ENCODE measurements around the gene PHYHIPL.

PHYHIPL gene

DNA sequence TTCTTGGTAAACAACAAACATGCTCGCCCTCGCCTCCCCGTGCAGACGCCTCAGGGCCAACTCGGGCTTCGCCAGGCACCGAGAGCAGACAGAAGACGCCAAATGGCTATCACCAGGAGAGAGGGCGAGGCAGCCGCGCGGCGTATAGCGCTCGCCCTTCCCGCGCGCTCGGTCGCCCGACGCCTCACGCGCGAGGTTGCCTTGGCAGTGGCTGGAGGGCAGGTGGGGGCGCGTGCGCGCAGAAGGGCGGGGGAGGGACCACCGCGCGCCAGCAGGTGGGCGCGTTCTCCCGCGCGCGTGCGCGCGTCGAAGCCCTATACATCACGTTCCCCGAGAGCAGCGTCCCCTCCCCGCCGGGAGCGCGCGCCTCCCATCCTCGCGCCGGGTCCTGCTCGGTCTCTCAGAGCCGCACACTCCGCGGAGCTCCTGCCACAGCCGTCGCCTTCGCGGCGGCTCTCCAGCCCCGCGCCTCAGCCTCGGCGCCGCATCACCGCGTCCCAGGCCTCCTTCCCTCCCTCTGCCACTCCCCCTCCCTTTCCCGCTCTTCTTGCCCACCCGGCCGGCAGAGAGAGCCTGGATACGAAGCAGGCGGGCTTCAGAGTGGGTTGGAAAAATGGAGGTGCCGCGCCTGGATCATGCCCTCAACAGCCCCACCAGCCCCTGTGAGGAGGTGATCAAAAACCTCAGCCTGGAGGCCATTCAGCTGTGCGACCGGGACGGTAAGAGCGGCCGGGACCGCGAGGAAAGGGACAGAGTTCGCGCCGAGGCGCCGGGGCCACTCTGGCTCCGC lies at the start of gene PHYHIPL:
TSS of gene PHYHIPL (plus strand) at position 403 of the 790 bp plus-strand sequence. CDS start at position 614, 211 bp downstream.
- no peak for DNase-seq (ENCODE audit: low spot score)

DNA sequence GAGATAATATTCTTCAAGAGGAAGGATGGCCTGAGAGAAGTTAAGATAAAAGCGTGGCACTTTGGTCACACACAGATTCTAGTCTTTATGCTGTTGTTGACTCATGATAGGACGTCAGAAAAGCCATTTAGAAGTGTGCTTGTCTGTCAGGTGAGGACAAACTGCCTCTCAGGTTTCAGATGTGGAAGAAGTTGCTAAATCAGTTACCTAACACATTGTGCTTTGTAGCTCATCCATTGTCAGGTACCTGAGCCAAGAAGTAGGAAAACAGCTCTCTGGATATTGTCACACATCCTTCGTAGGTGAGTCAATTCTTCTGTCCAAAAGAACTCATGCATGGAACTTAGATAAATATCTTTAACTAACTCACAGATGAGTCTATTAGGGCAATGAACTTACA lies 49.5 kb upstream of the PHYHIPL start:
- no peak for DNase-seq (ENCODE audit: low spot score)

DNA sequence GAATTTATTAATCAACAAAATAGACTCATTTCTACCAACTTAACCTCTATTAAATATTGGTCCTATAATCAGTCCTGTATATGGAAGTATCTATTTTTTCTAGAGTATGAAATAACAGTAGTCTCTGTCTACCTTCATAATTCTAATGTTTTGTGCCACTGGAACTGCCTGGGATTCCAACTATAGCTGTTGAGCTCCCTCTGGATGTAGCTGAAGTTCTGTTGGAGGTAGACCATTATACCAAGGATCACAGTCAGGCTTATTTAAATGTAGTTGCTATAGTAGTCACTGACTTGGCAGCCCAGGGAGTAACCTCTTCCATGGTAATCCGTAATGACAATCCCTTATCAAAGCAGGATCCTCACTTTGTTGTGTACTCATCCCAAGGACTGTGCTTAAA lies 48.5 kb upstream of the PHYHIPL start:
- no peak for DNase-seq (ENCODE audit: low spot score)

DNA sequence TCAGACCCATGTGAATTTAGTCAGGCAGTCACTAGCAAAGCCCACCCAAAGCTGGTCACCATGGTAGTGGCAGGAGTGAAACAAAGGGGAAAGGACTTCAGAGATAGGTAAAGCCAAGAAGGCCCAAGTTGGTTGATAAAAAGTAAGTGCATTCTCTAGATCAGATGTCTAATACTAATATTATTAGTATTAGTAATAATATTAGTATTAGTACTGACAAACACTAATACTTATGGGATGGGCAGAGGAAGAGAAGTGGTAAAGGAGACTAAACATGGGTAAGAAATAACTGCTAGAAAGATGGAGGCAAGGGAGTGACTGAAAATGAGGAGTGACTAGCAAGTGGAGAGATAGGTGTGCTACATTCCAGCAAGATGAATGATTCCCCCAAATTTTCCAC lies 46.6 kb upstream of the PHYHIPL start:
- no peak for DNase-seq (ENCODE audit: low spot score)

DNA sequence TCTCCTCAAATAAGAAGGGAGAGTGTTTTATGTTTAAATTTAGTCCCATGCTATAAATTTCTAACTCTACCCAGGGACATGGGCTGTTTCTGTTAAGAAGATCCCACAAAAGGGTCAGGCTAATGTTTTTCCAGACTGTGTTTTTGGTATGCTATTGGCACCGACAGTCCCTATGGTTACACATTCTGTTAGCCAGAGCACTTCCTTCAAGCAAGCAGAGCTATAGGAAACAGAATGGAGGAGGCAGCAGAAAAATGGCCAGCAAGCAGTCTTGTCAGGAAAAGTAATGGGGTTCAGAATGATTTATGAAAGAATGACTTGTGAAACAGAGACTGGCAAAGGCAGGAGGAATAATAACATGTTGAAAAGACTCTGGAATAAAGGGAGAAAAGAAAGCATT lies 44.8 kb upstream of the PHYHIPL start:
- no peak for DNase-seq (ENCODE audit: low spot score)

DNA sequence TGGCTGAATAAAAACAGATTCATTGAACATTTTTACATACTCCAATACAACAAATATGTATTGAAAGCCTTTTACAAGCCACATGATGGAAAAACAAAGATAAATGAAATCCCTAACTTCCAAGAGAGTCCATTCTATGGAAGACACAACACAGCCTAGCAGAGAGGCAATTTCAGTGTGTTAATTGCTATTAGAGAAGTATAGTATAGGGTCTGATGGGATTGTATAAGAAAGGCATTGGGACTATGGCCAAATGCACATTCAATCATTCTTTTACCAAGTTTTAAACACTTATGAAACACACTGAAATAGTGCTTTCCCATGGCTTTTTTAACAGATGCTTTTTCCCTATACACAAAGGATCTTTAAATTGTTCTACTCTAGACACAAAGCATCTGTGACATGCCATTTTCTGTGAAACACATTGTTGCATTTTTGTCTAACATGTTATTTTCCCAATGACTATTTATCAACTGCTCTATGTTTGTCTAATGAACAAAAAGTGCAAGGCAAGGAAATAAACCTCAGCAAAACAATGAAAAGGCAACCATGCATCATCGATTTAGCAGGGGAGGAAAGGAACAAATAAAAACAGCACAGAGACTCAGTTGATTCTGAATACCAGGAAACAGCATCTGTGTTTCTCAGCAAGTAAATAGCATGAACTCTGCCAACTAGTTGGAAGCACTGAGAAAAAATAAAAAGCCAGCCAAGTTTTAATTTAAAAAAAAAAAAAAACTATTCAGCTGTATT lies 42.4 kb upstream of the PHYHIPL start:
- no peak for DNase-seq (ENCODE audit: low spot score)

DNA sequence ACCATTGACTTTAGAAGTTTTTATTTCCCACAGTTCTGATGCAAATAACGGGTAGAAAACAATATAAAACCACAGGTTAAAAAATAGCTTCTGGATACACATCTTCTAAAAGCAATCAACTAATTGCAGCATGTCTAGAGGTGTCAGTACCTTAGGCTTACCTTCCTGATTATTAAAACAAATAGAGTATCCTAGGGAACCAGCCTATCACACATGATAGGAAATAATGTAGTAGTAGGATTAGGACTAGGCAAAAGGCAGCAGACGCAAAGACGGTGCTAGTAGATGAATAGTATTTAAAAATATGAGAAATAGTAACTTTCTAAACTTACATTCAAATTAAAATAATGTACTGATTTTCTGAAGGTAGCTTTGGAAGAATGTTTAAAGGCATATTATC lies 41.7 kb upstream of the PHYHIPL start:
- no peak for DNase-seq (ENCODE audit: low spot score)

DNA sequence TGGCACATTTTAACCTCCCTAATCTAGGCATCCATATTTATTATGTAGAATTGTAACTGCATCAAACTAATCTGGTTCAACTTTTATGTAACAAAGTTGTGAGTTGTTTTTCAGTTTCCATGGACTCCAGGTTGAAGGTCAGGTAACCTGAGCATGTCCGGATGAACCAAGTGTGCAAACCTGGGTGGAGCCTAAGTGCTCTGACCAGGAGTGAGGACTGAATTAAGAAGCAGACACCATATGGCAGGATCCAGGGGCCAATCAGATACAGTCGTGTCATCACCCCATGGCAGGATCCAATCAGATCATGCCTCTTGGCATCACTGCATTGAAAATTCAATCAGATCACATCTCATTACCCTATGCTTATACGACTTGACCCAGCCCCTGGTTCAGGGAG lies 41.2 kb upstream of the PHYHIPL start:
- DNase-seq (ENCODE audit: low spot score) = no peak

DNA sequence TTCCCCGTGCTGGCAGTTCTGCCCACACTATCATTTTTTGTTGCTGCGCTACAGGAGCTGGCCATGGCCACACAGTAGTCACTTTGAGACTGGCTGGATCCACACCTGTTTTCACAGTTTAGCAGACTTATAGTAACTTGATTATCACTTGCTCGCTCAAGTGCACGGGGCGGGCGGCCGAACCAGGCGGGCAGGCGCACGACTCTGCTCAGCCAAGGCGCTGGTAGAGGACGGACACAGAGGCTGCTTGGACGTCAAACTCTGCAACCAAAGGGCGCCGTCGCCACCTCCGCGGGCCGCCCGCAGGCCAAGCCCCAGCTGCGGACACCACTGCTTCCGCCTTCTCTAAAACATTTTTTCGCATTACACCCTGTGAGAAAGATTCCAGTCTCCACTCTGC lies 38.4 kb upstream of the PHYHIPL start:
- DNase-seq (ENCODE audit: low spot score) = no peak

DNA sequence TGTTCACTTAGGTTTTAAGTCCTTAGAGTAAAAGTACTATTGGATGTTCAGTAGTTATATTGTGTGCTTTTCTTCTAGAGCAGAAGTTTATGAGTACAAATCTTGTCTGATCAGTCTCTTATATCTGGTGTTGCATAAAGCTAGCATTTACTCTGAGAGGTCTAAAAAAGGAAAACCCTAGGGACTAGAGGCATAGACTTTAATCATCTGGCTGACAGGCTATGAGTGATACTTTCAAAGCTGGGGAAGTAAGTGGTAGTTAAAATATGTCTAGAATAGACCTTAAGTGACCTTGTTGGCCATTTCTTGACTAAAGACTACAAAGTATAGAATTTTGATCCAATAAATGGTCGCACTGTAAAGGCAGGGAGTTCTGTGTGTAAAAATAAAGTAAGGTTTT lies 32.9 kb upstream of the PHYHIPL start:
- no peak for DNase-seq (ENCODE audit: low spot score)

DNA sequence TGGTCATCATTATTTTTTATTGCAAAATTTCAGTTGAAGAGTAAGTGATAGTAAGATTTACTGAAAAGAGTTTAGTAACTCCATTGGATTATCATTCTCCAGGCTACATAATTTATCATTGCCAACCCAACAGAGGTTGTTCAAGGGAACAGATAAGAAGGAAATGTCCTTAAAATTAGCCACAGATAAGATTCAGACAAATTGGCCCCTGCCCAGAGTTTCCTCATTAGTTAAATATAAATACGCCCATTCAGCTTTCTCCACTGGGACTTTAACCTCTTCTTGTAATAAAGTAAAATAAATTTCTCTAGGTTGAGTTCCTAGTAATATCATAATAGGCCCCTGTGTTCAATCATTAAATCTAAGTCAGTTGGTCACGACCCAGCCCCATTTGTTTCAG lies 27.7 kb upstream of the PHYHIPL start:
- no peak for DNase-seq (ENCODE audit: low spot score)

DNA sequence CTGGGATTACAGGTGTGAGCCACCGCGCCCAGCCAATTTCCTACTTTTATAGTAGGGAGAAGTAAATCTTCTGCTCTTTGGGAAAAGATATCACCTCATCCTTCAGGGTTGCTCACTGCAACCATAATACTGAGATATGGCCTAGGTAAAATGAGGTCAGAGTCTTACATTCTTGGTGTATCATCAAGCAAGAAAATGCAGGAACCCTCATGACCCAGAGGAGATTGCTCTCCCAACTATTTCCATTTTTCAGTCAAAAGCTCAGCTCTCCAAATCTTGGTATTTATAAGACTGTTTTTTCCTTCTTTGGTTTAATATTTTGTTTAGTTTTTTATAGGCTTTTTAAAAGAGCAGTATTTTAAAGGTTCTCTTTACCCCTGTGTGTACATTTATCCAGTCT lies 20.9 kb upstream of the PHYHIPL start:
- DNase-seq (ENCODE audit: low spot score) = no peak

DNA sequence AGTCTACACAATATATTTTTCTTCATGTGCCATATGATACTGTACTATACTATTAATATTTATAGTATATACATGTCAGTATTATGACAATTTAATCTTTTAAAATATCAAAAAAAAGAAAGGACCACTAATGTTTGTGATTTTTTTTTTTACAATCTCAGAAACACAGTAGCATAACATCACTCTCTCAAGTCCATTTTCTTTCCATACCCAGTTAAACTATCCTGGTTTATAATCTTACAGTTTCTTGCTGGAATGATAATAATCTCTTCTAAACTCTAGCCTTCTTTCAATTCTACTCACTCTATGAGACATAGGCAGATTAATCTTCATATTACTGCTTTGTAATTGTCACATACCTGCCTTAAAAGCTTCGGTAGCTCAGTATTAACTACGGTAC lies 8.9 kb upstream of the PHYHIPL start:
- no peak for DNase-seq (ENCODE audit: low spot score)

DNA sequence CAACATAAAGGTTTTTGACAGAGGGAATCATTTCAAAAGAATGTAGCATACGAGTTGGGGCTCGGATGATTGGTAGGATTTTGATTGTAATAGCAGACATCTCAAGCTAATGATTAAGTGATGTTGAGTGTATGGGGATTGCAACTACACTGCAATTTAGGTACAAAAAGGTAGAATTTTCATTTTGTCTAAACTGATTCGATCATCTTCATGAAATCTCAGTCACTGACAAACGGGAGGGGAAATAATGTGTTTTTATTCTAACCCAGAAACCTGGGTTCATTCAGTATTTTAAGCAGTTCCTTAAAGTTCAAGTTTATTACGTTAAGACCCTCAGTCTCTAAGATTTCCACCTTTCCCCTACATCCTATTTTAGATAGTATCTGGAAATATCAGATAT lies 3.9 kb upstream of the PHYHIPL start:
- no peak for DNase-seq (ENCODE audit: low spot score)

DNA sequence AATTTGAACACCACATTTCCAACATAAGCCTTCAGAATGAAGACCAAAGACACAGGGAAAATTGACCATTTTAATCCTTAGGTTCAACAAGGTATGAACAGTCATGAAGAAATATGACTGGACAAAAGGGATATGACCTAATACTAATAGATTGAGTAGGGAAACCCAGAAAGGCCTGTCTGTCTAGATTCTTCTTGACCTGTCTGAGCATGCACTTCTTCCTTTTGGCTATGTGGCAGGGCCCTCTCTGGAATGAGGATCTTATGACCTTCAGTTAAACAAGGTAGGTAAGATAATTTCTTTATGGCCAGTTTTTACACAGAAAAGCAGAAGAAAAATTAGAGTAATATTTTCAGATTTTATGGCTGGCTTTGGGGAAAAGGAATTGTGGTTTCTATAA lies 3.0 kb upstream of the PHYHIPL start:
- no peak for DNase-seq (ENCODE audit: low spot score)

DNA sequence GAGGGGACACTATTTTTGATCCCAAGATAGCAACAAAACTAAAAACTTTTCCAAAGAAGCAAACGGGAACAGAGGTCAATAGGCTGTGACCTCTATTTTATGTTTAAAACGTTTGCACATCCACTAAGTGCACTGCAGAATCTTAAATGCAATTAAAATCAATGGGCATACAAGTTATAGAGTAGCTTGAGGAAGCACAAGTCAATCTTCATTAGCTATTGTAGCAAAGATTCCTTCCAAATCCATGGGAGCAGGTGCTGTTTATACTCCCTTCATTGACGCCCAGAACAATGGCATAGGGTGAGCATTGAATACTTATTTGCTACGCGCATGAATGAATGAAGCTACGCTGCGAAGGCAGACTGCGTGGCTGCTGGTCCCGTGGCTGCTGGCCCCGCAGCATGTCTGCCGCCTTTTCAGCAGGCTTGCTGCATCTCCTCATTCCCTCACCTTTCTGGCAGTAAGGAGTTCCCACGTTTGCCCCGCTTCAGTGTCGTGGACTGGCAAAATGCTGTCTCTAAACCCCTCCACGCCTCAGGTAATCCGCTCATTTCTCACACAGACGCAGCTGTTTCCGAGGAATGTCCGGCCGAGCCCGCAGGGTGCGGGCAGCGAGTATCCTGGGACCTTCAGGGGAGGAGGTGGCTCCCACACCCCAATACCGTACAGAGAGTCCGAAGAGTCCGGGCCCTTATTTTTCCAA lies 754 bp upstream of the PHYHIPL start:
- DNase-seq (ENCODE audit: low spot score) = no peak

DNA sequence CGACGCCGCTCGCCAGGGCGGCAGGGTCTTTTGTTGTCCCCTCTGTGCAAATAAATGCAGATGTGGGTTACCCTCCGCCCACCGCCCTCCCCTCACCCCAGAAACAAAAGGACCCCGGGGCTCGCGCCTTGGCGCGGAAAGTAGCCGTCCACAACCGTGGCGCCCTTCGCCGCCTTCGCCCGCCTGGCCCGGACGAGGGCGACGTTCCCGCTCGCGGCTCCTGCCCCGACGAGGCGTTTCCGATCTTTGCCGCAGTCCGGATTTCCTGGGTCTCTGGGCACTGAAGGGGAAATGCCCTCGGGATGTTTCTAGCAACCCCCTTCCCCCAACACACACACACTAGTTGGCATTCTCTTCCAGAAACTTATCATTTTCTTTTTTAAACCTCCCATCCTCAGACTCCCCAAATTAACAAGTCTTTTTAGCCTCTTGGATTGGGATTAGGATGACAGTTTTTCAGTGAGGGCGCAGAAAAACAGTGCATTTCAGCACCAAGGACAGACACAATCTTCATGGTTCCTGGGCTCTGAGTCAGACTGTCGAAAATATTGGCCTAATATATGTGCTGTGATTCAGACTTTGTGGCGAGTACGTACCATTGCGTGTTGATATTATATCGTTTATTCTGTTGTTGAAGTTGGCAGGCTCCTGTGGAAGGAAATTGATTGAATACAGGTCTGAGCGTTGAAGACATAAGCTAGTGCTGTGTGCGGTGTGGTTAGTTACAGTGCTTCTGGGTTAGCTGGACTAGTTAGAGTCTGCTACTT lies 771 bp downstream of the PHYHIPL start:
- no peak for DNase-seq (ENCODE audit: low spot score)

DNA sequence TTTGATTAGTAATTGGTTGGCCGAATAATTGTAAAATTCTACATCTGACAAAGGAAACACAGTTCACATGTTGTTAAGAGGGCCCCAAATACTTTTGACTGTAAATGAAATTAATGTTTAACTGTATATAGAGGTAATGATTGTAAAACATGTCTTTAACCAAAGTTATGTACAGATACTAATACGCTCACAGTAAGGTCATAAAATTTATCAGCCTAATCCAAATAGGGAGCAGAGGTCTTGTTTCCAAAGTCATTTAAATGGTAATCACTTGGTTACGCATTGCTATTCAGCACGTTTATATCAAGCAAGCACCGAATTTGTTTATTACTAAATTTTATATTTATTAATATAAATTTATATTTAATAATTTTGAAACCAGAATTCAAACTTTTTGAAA lies 1.4 kb downstream of the PHYHIPL start:
- DNase-seq (ENCODE audit: low spot score) = no peak

DNA sequence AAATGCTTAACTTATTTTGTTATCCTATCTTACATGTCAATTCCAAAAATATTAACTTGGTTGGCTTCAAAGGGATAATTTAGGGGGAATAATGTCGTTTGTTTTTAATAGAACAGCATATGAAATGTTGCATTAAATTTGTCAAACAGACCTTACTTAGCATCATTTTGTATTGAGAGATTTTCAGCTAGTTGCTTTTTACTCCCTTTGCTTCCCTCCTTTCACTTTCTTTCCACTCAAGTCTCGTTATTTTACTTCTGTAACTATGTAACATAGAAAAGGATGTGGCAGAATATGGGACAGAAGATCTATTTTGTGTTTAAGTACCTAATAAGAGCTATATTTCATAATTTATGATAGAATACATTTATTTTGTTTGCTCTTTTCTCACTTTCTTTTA lies 2.6 kb downstream of the PHYHIPL start:
- DNase-seq (ENCODE audit: low spot score) = no peak

DNA sequence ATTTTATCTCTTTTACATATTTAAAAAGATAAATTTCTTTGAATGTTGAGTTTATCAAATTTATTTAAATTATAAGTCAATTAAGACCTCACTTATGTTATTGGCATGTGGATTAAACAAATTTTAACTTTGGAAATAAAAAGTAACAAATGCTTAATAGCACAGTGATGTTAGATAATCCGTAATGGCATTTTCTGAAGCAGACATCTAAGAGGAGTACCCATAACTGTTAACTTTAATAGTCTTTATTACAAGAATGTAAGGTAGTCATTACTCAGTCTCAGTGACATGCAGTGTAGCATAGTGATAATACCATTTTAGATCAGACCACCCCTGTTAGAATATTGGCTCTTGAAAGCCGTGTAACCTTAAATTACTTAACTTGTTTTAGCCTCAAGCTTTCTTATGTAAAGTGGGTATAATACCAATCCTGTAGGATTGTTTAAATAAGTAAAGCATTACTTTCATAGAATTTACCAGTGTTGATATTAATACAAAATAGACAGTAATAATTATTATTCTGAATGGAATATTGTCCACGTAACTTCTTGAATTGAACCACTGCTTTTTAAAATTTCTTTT lies 4.3 kb downstream of the PHYHIPL start:
- DNase-seq (ENCODE audit: low spot score) = no peak

DNA sequence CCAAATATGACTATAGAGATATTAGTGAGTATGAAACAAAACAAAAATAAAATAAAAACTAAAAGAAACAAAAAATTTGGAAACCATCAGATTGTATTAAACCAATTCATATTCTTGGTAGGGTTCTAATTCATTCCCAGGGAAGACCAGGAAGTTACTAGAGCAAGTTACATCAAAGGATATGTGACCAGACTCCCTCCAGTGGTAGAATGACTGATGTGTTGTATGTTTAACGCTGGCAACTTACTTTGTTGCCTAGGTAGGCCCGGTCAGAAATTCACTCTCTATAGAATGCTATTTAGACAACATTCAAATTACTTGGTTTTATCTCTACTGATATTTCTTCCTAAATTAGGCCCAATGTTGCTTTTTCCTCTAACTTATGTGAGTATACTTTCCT lies 5.2 kb downstream of the PHYHIPL start:
- DNase-seq (ENCODE audit: low spot score) = no peak

DNA sequence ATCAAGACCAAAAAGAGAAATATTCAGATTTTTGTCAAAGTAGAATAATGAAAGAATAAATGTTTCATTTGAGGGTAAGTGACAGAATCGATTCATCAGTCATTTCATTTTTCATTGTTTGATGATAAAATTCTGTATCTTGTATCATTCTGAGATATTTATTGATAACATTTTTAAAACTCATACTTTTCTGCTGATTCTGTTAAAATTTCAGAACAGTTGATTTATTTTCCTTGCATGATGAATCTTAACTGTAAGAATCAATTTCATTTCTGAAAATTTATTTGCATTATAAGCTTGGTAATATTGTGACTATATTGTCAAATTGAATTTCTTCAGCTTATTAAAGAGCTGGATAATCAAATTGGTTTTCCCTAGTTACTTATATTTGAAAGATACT lies 13.9 kb downstream of the PHYHIPL start:
- DNase-seq (ENCODE audit: low spot score) = no peak

Measured in activated CD4-positive, alpha-beta T cell treated with anti-CD3 and anti-CD28 coated beads, Interleukin-2, Interleukin-4, amounts not matched to agents 100 ng/mL and 50 ng/mL, durations not matched to agents 16 hours and 8 hours (primary cell).